ENCODE results near the gene SVEP1.
"Not testable (repeated sequence)": the region's sequence is repeated elsewhere in the genome, so short reads cannot be mapped to it uniquely, and the experiment has no call there.

Gene SVEP1

GRCh38 chr9:110579034-110579861 is at the start of gene SVEP1:
Gene SVEP1 (minus strand): TSS chr9:110579741. CDS start chr9:110579543, 198 bp downstream.
- peak; percentile 88 for DNase-seq

- DNase-seq, result peak; percentile 44
Observed at GRCh38 chr9:110626101-110626829, 46.7 kb upstream of the SVEP1 start.

GRCh38 chr9:110623462-110624025 is 44.0 kb upstream of the SVEP1 start:
- peak; percentile 82 for DNase-seq

- DNase-seq, result peak; percentile 23
Observed at GRCh38 chr9:110622368-110622767, 42.8 kb upstream of the SVEP1 start.

- no peak for DNase-seq
Observed at GRCh38 chr9:110620726-110621125, 41.2 kb upstream of the SVEP1 start.

- DNase-seq, result no peak
Observed at GRCh38 chr9:110619831-110620230, 40.3 kb upstream of the SVEP1 start.

- peak; percentile 48 for DNase-seq
Observed at GRCh38 chr9:110615498-110615897, 36.0 kb upstream of the SVEP1 start.

GRCh38 chr9:110614576-110614975 is 35.0 kb upstream of the SVEP1 start:
- not testable (repeated sequence) for DNase-seq

- no peak for DNase-seq
Observed at GRCh38 chr9:110606179-110606790, 26.7 kb upstream of the SVEP1 start.

GRCh38 chr9:110605565-110605964 is 26.0 kb upstream of the SVEP1 start:
- DNase-seq, result no peak

GRCh38 chr9:110604171-110604601 is 24.6 kb upstream of the SVEP1 start:
- DNase-seq, result peak; percentile 88

- DNase-seq, result no peak
Observed at GRCh38 chr9:110602281-110602680, 22.7 kb upstream of the SVEP1 start.

- DNase-seq, result no peak
Observed at GRCh38 chr9:110601098-110601497, 21.6 kb upstream of the SVEP1 start.

GRCh38 chr9:110599468-110599867 is 19.9 kb upstream of the SVEP1 start:
- DNase-seq, result peak; percentile 61

- no peak for DNase-seq
Observed at GRCh38 chr9:110592044-110592830, 12.7 kb upstream of the SVEP1 start.

- no peak for DNase-seq
Observed at GRCh38 chr9:110591526-110591925, 12.0 kb upstream of the SVEP1 start.

GRCh38 chr9:110590816-110591215 is 11.3 kb upstream of the SVEP1 start:
- DNase-seq, result no peak

- no peak for DNase-seq
Observed at GRCh38 chr9:110588296-110588695, 8.8 kb upstream of the SVEP1 start.

- peak; percentile 9 for DNase-seq
Observed at GRCh38 chr9:110583237-110583636, 3.7 kb upstream of the SVEP1 start.

GRCh38 chr9:110582156-110582555 is 2.6 kb upstream of the SVEP1 start:
- no peak for DNase-seq

- DNase-seq, result no peak
Observed at GRCh38 chr9:110580850-110581249, 1.3 kb upstream of the SVEP1 start.

- DNase-seq, result peak; percentile 2
Observed at GRCh38 chr9:110579862-110580219, 300 bp upstream of the SVEP1 start.
